Cardiac muscle cell (in vitro differentiated cells and primary cell): ENCODE results near the gene SLC27A2. TPM values are rescaled to one million over a fixed set of nuclear protein-coding genes. Genes with fewer than 3 reads are reported as not detected.

ENCODE experiments used
- DNase-seq, 2 donors: peaks; one replicate each; pipeline versions ENCODE4 v3.0.0 to v3.0.0-alpha.2; 2010 to 2017; ENCODE audit warnings: low read depth in 1 of 2, low spot score in 1 of 2
- H3K27ac ChIP-seq: fragments of 200-600 bp; sonication (generic); 2 replicates; pipeline ENCODE4 v1.5.1; 2016
- H3K27me3 ChIP-seq: fragments of 200-600 bp; sonication (generic); 2 replicates; pipeline ENCODE4 v1.6.0; 2016; ENCODE audit warnings: control low read depth
- H3K36me3 ChIP-seq: fragments of 200-600 bp; sonication (generic); 2 replicates; pipeline ENCODE4 v1.5.1; 2016; ENCODE audit warnings: control low read depth
- H3K4me1 ChIP-seq: fragments of 200-600 bp; sonication (generic); 2 replicates; pipeline ENCODE4 v1.8.1; 2017; ENCODE audit warnings: low read depth, mild to moderate bottlenecking, mixed run types
- H3K4me3 ChIP-seq: fragments of 200-600 bp; sonication (generic); 2 replicates; pipeline ENCODE4 v1.5.1; 2016; ENCODE audit warnings: mild to moderate bottlenecking
- H3K9me3 ChIP-seq: fragments of 200-600 bp; sonication (generic); 2 replicates; pipeline ENCODE4 v1.5.1; 2017; ENCODE audit warnings: low read depth, mild to moderate bottlenecking, control low read depth
- CTCF ChIP-seq: IDR thresholded peaks from 2 replicates; pipeline ENCODE4 v1.5.1; 2012; ENCODE audit warnings: low read depth, mild to moderate bottlenecking, low read length
- polyA plus RNA-seq: library from polyadenylated mRNA; unstranded; fragments of >200 nt; fragmentation: Nextera tagmentation; extraction: Ambion mirVana; gene quantifications from 2 replicates; pipeline ENCODE4 v1.2.1, GENCODE V29; 2016
- total RNA-seq: library from RNA; depleted of rRNA; stranded (reverse); fragments of >200 nt; gene quantifications from 2 replicates; pipeline ENCODE4 v1.2.3, GENCODE V29; 2016

The SLC27A2 gene
- total and polyA plus RNA-seq, 2 experiments from 2014 or later: not detected

GRCh38 chr15:50277370-50277769, 95.4 kb downstream of the SLC27A2 start:
- no peak overlapping the region for H3K27ac ChIP-seq
- no peaks in the 10 kb centered on the region for H3K27me3 ChIP-seq
- no peak for DNase-seq
- no peak for TF ChIP-seq CTCF
- H3K36me3 ChIP-seq: no peaks in the 10 kb centered on the region
- H3K4me3 ChIP-seq: no peak overlapping the region
- H3K9me3 ChIP-seq: no peaks in the 10 kb centered on the region
- H3K4me1 ChIP-seq: no peaks in the 10 kb centered on the region

- Histone ChIP-seq H3K4me1 (no peaks in the 10 kb centered on the region), H3K9me3 (no peaks in the 10 kb centered on the region), H3K27ac (no peak overlapping the region), H3K4me3 (no peak overlapping the region), H3K27me3 (no peaks in the 10 kb centered on the region), H3K36me3 (no peaks in the 10 kb centered on the region)
- no peak for TF ChIP-seq CTCF
- no peak for DNase-seq
Observed at GRCh38 chr15:50278496-50278895, 96.5 kb downstream of the SLC27A2 start.

- Histone ChIP-seq H3K4me3 (no peak overlapping the region), H3K27ac (no peak overlapping the region), H3K4me1 (no peaks in the 10 kb centered on the region), H3K27me3 (no peaks in the 10 kb centered on the region), H3K9me3 (no peaks in the 10 kb centered on the region), H3K36me3 (no peaks in the 10 kb centered on the region)
- no peak for TF ChIP-seq CTCF
- DNase-seq: no peak
Observed at GRCh38 chr15:50280271-50280670, 98.3 kb downstream of the SLC27A2 start.

- no peak overlapping the region for H3K4me3 ChIP-seq
- no peak for DNase-seq
- no peaks in the 10 kb centered on the region for H3K36me3 ChIP-seq
- no peak for TF ChIP-seq CTCF
- no peaks in the 10 kb centered on the region for H3K9me3 ChIP-seq
- H3K27ac ChIP-seq: no peak overlapping the region
- H3K4me1 ChIP-seq: no peaks in the 10 kb centered on the region
- no peaks in the 10 kb centered on the region for H3K27me3 ChIP-seq
Observed at GRCh38 chr15:50281427-50281826, 99.4 kb downstream of the SLC27A2 start.

Other genes with a start within 250 kb of the SLC27A2 start
- gene ATP8B4, start 63.0 kb upstream of the SLC27A2 start, total RNA-seq: 0.09 TPM in 1 of 2 replicates, not detected in the other
- 0.12 and 0.15 TPM in 2 replicates for gene ATP8B4, start 63.0 kb upstream of the SLC27A2 start, polyA plus RNA-seq
- 0.56 TPM in 1 of 2 replicates, not detected in the other for gene HDC, start 83.5 kb downstream of the SLC27A2 start, total RNA-seq
- not detected in 2 replicates for gene HDC, start 83.5 kb downstream of the SLC27A2 start, polyA plus RNA-seq
- 22.3 and 25.5 TPM in 2 replicates for gene GABPB1, start 173.0 kb downstream of the SLC27A2 start, total RNA-seq
- 12.5 and 15.3 TPM in 2 replicates for gene GABPB1, start 173.0 kb downstream of the SLC27A2 start, polyA plus RNA-seq
- 23.1 and 28.4 TPM in 2 replicates for gene USP8, start 242.2 kb downstream of the SLC27A2 start, total RNA-seq
- 36.4 and 41.7 TPM in 2 replicates for gene USP8, start 242.2 kb downstream of the SLC27A2 start, polyA plus RNA-seq